ENCODE results near the gene ZNF19. TPM values are rescaled to one million over a fixed set of nuclear protein-coding genes. Genes with fewer than 3 reads are reported as not detected.

The ZNF19 gene
- total RNA-seq, 1 experiment from 2014 or later, result 5.4 TPM

GRCh38 chr16:71474864-71475263 lies 14.3 kb downstream of the ZNF19 start (continued):
- TF ChIP-seq CTCF (IDR thresholded peaks at IDR 0.05 in 2 of 3, conservative IDR thresholded peaks at IDR 0.05 in 1 of 3; ENCODE audit: borderline replicate concordance in 1 of 3, insufficient read depth in 1 of 3, low read depth in 2 of 3, low read length in 2 of 3), result no peak
- peak; percentile 57; the same call in 1 of the 2 replicates for TF ChIP-seq SIN3A (IDR thresholded peaks at IDR 0.05; ENCODE audit: low read depth)
- peak; percentile 33; the same call in 1 of the 2 replicates for TF ChIP-seq POLR2AphosphoS5 (IDR thresholded peaks at IDR 0.05; ENCODE audit: low read depth, low read length)

- peak; percentile 79 for ATAC-seq
- no peaks in the 10 kb centered on the region for H3K27me3 ChIP-seq (ENCODE audit: insufficient read depth, low read length)
- H2AFZ ChIP-seq (ENCODE audit: low read depth, low read length, poor library complexity, severe bottlenecking), result no peak overlapping the region
- peak overlapping the region; percentile 64 for H3K4me2 ChIP-seq (ENCODE audit: low read length)
- ChIA-PET POLR2A (interaction anchor here (1.3 to 1.7 kb wide), 2 partner anchors 10 to 12 kb away, joined by 3 to 7 read pairs; partner anchors contain the start of gene ZNF23), CTCF (interaction anchor here (1.2 to 1.5 kb wide), 2 partner anchors 10 to 26 kb away, joined by 3 to 6 read pairs; no protein-coding TSS in a partner anchor), RAD21 (ENCODE audit: low non-redundant PET in 1 of 2, low total read pairs in 2 of 2, uncharacterized antibody in 2 of 2, unreplicated experiment in 2 of 2) (interaction anchor here in 1 of 2 experiments (1.4 kb wide), 1 partner anchor 12 kb away, joined by 5 read pairs; the partner anchor contains the start of gene ZNF23)
- no peaks in the 10 kb centered on the region for H3K9me3 ChIP-seq (ENCODE audit: control insufficient read depth in 1 of 2, insufficient read depth in 1 of 2, low read depth in 1 of 2, low read length in 2 of 2)
- H3K27ac ChIP-seq (ENCODE audit: low read depth, low read length), result peak overlapping the region; percentile 54; the same call in 1 of the 2 replicates
- DNase-seq (ENCODE audit: low read depth, low spot score), result peak; percentile 71
- no TSS peak for BruUV-seq (replicated peaks)
- no peaks in the 10 kb centered on the region; the same call in 1 of the 2 replicates for H3K9me2 ChIP-seq (ENCODE audit: insufficient read depth)
- intact Hi-C loops (cut with micrococcal nuclease), result no loop called here
- H3K9ac ChIP-seq (ENCODE audit: low read length), result peak overlapping the region; percentile 22; the same call in 1 of the 2 replicates
- H3K4me1 ChIP-seq (ENCODE audit: control insufficient read depth in 1 of 2, insufficient read depth in 2 of 2, low read length in 2 of 2), result peaks cover 16 to 39% of the 10 kb centered on the region in 2 experiments; a peak in 3 of 4 replicates
- H3K4me3 ChIP-seq (replicated peaks in 1 of 2; ENCODE audit: low read depth in 1 of 2, low read length in 2 of 2), result peak overlapping the region in 1 of 2 experiments; percentile 30; a peak in 1 of 4 replicates
- H3K36me3 ChIP-seq (ENCODE audit: control insufficient read depth in 1 of 2, insufficient read depth in 2 of 2, low read length in 2 of 2), result peaks cover 10 to 11% of the 10 kb centered on the region in 2 experiments; a peak in 2 of 4 replicates
- no peaks in the 10 kb centered on the region for H4K20me1 ChIP-seq (ENCODE audit: insufficient read depth)
- no peaks in the 10 kb centered on the region for H3K79me2 ChIP-seq (ENCODE audit: insufficient read depth, low read length)
- no peak for TF ChIP-seq RAD21 (IDR thresholded peaks at IDR 0.05; ENCODE audit: low read depth)
- TF ChIP-seq FOSL1 (IDR thresholded peaks at IDR 0.05; ENCODE audit: low read depth), result peak; percentile 56; the same call in 1 of the 2 replicates
- TF ChIP-seq CEBPB (IDR thresholded peaks at IDR 0.05; ENCODE audit: low read depth), result 0 out of 2 replicates have a peak, but pooled peaks have one; percentile 23
- TF ChIP-seq ZBTB33 (IDR thresholded peaks at IDR 0.05; ENCODE audit: extremely low read depth, insufficient replicate concordance, low read length), result no peak
- TF ChIP-seq ATF3 (IDR thresholded peaks at IDR 0.05), result no peak
- TF ChIP-seq SRF (IDR thresholded peaks at IDR 0.05; ENCODE audit: low read depth), result no peak
- no peak for TF ChIP-seq ZFX (IDR thresholded peaks at IDR 0.05)
- no peak for TF ChIP-seq POLR2AphosphoS5 (IDR thresholded peaks at IDR 0.05; ENCODE audit: low read depth, low read length)
- TF ChIP-seq YY1 (IDR thresholded peaks at IDR 0.05; ENCODE audit: extremely low read depth, insufficient replicate concordance, low read depth, low read length), result no peak
- TF ChIP-seq EZH2 (IDR thresholded peaks at IDR 0.05), result no peak
- no peak for TF ChIP-seq CTCF (IDR thresholded peaks at IDR 0.05 in 2 of 3, conservative IDR thresholded peaks at IDR 0.05 in 1 of 3; ENCODE audit: borderline replicate concordance in 1 of 3, insufficient read depth in 1 of 3, low read depth in 2 of 3, low read length in 2 of 3)
- no peak for TF ChIP-seq POLR2A (IDR thresholded peaks at IDR 0.05; ENCODE audit: borderline replicate concordance, extremely low read depth, insufficient read depth, insufficient read length)
- TF ChIP-seq CBX3 (IDR thresholded peaks at IDR 0.05; ENCODE audit: low read depth), result no peak
- TF ChIP-seq TCF7L2 (IDR thresholded peaks at IDR 0.05; ENCODE audit: borderline replicate concordance, extremely low read depth, insufficient read depth, insufficient read length), result no peak
These were observed 15.2 kb downstream of the ZNF19 start for GRCh38 chr16:71473891-71474290.
